H1 (cell line): ENCODE results near the gene CCDC33. TPM values are rescaled to one million over a fixed set of nuclear protein-coding genes. Genes with fewer than 3 reads are reported as not detected.

ENCODE experiments used
- JUND ChIP-seq: IDR thresholded peaks from 2 replicates; pipeline ENCODE4 v1.6.1; 2011; ENCODE audit warnings: mild to moderate bottlenecking, improper control_type of control experiment, low read length
- KDM5A ChIP-seq: fragments of 200-600 bp; IDR thresholded peaks from 2 replicates; pipeline ENCODE4 v1.7.1; 2012; ENCODE audit warnings: mild to moderate bottlenecking, low read length, inconsistent platforms, mixed read lengths
- POU5F1 ChIP-seq: IDR thresholded peaks from 2 replicates; pipeline ENCODE4 v1.6.1; 2011; ENCODE audit warnings: low read depth, mild to moderate bottlenecking, low read length, moderate library complexity
- SUZ12 ChIP-seq: fragments of 200-600 bp; sonication (generic); IDR thresholded peaks from 2 replicates; pipeline ENCODE4 v1.6.1; 2012; ENCODE audit warnings: mild to moderate bottlenecking, inconsistent platforms, low read length, moderate library complexity, mixed read lengths
- polyA plus RNA-seq, 7 experiments: library from polyadenylated mRNA; depleted of rRNA in 3 of 7; stranded (reverse) in 5 of 7; unstranded in 2 of 7; fragments of >200 nt in 5 of 7; fragments of 200-250 nt in 2 of 7; gene quantifications; 1 replicate in 5 of 7; 2 replicates in 1 of 7; 4 replicates in 1 of 7; pipeline versions ENCODE4 v1.2.1 to v1.2.3, GENCODE V29; 2011 to 2013; ENCODE audit warnings: missing spikeins in 2 of 7, mixed read lengths in 2 of 7
- total RNA-seq: library from RNA; stranded (reverse); fragmentation: NEBNext Ultra II Directional; extraction: Animal tissue kit (Norgen Biotek cat#: 25700); gene quantifications from 2 replicates; pipeline ENCODE4 v1.2.1, GENCODE V29; 2021

CCDC33 gene
- total and polyA plus RNA-seq, 2 of the 8 experiments (the other 6 are each of a cell fraction or from before 2014, with no cell fraction given): 2.0 to 2.7 TPM

GRCh38 chr15:74257623-74258022 lies 21.5 kb downstream of the CCDC33 start (continued):
- no peak for TF ChIP-seq JUND
- TF ChIP-seq POU5F1: no peak
- TF ChIP-seq SUZ12: no peak
- TF ChIP-seq KDM5A: no peak
